ENCODE results near the gene IRF2BP2.

The IRF2BP2 gene

GRCh38 chr1:234610061-234610665, at the start of gene IRF2BP2:
IRF2BP2 (minus strand) TSS chr1:234610178; CDS start chr1:234609494, 684 bp downstream.
- peak within 1 kb of the TSS; percentile 81 for H3K4me3 ChIP-seq (ENCODE audit: low read depth, low read length)
- no peak for DNase-seq (ENCODE audit: low read depth)

- DNase-seq (ENCODE audit: low read depth) = peak; percentile 56
- H3K4me3 ChIP-seq (ENCODE audit: low read depth, low read length) = no peak overlapping the region
Observed at GRCh38 chr1:234659538-234659937, 49.6 kb upstream of the IRF2BP2 start.

GRCh38 chr1:234658138-234658537, 48.2 kb upstream of the IRF2BP2 start:
- DNase-seq (ENCODE audit: low read depth) = peak; percentile 36
- no peak overlapping the region for H3K4me3 ChIP-seq (ENCODE audit: low read depth, low read length)

- peak; percentile 96 for DNase-seq (ENCODE audit: low read depth)
- no peak overlapping the region for H3K4me3 ChIP-seq (ENCODE audit: low read depth, low read length)
Observed at GRCh38 chr1:234656944-234657654, 47.1 kb upstream of the IRF2BP2 start.

- H3K4me3 ChIP-seq (ENCODE audit: low read depth, low read length) = no peak overlapping the region
- no peak for DNase-seq (ENCODE audit: low read depth)
Observed at GRCh38 chr1:234656070-234656895, 46.3 kb upstream of the IRF2BP2 start.

GRCh38 chr1:234655328-234656069, 45.5 kb upstream of the IRF2BP2 start:
- no peak for DNase-seq (ENCODE audit: low read depth)
- H3K4me3 ChIP-seq (ENCODE audit: low read depth, low read length) = no peak overlapping the region

GRCh38 chr1:234654002-234654733, 44.2 kb upstream of the IRF2BP2 start:
- no peak for DNase-seq (ENCODE audit: low read depth)
- H3K4me3 ChIP-seq (ENCODE audit: low read depth, low read length) = no peak overlapping the region

GRCh38 chr1:234649432-234650081, 39.6 kb upstream of the IRF2BP2 start:
- no peak for DNase-seq (ENCODE audit: low read depth)
- no peak overlapping the region for H3K4me3 ChIP-seq (ENCODE audit: low read depth, low read length)

- H3K4me3 ChIP-seq (ENCODE audit: low read depth, low read length) = no peak overlapping the region
- no peak for DNase-seq (ENCODE audit: low read depth)
Observed at GRCh38 chr1:234647758-234648157, 37.8 kb upstream of the IRF2BP2 start.

- DNase-seq (ENCODE audit: low read depth) = no peak
- H3K4me3 ChIP-seq (ENCODE audit: low read depth, low read length) = no peak overlapping the region
Observed at GRCh38 chr1:234647245-234647644, 37.3 kb upstream of the IRF2BP2 start.

- no peak overlapping the region for H3K4me3 ChIP-seq (ENCODE audit: low read depth, low read length)
- DNase-seq (ENCODE audit: low read depth) = no peak
Observed at GRCh38 chr1:234645964-234646363, 36.0 kb upstream of the IRF2BP2 start.

GRCh38 chr1:234645474-234645953, 35.5 kb upstream of the IRF2BP2 start:
- no peak overlapping the region for H3K4me3 ChIP-seq (ENCODE audit: low read depth, low read length)
- DNase-seq (ENCODE audit: low read depth) = no peak

GRCh38 chr1:234644928-234645327, 35.0 kb upstream of the IRF2BP2 start:
- H3K4me3 ChIP-seq (ENCODE audit: low read depth, low read length) = no peak overlapping the region
- no peak for DNase-seq (ENCODE audit: low read depth)

- H3K4me3 ChIP-seq (ENCODE audit: low read depth, low read length) = no peak overlapping the region
- no peak for DNase-seq (ENCODE audit: low read depth)
Observed at GRCh38 chr1:234643850-234644134, 33.8 kb upstream of the IRF2BP2 start.

GRCh38 chr1:234643111-234643849, 33.3 kb upstream of the IRF2BP2 start:
- DNase-seq (ENCODE audit: low read depth) = no peak
- H3K4me3 ChIP-seq (ENCODE audit: low read depth, low read length) = no peak overlapping the region

GRCh38 chr1:234642428-234642827, 32.5 kb upstream of the IRF2BP2 start:
- no peak overlapping the region for H3K4me3 ChIP-seq (ENCODE audit: low read depth, low read length)
- no peak for DNase-seq (ENCODE audit: low read depth)

- no peak overlapping the region for H3K4me3 ChIP-seq (ENCODE audit: low read depth, low read length)
- no peak for DNase-seq (ENCODE audit: low read depth)
Observed at GRCh38 chr1:234639961-234640360, 30.0 kb upstream of the IRF2BP2 start.
